Retinal pigment epithelial cell (primary cell): ENCODE measurements around the gene TFR2.

ENCODE experiments used
- DNase-seq: peaks from one replicate; pipeline ENCODE4 v3.0.0-alpha.2; 2010; ENCODE audit warnings: low read depth
- H3K4me3 ChIP-seq: 2 replicates; pipeline ENCODE4 v1.5.1; 2011; ENCODE audit warnings: mild to moderate bottlenecking, low read length, control low read depth, moderate library complexity
- CTCF ChIP-seq: conservative IDR thresholded peaks from 2 replicates; pipeline ENCODE4 v1.5.1; 2011; ENCODE audit warnings: low read depth, low read length, control low read depth, inconsistent platforms

The TFR2 gene

GRCh38 chr7:100640517-100641440 lies 573 bp downstream of the TFR2 start:
- TF ChIP-seq CTCF = no peak
- DNase-seq = no peak
- H3K4me3 ChIP-seq = no peak overlapping the region

GRCh38 chr7:100639995-100640516 lies 1.3 kb downstream of the TFR2 start:
- DNase-seq = no peak
- no peak overlapping the region for H3K4me3 ChIP-seq
- TF ChIP-seq CTCF = no peak

- no peak for DNase-seq
- peak; percentile 46 for TF ChIP-seq CTCF
- H3K4me3 ChIP-seq = peak overlapping the region; percentile 33
These were observed 8.2 kb downstream of the TFR2 start for GRCh38 chr7:100632951-100633717.

- DNase-seq = no peak
- no peak for TF ChIP-seq CTCF
- H3K4me3 ChIP-seq = no peak overlapping the region
These were observed 11.3 kb downstream of the TFR2 start for GRCh38 chr7:100630066-100630465.

- peak; percentile 62 for TF ChIP-seq CTCF
- no peak overlapping the region for H3K4me3 ChIP-seq
- no peak for DNase-seq
These were observed 12.1 kb downstream of the TFR2 start for GRCh38 chr7:100629117-100629716.

- H3K4me3 ChIP-seq = no peak overlapping the region
- no peak for TF ChIP-seq CTCF
- DNase-seq = no peak
These were observed 14.2 kb downstream of the TFR2 start for GRCh38 chr7:100627238-100627549.
